GM12872 (cell line): ENCODE data around the gene JARID2.

Experiments
- TF ChIP-seq, protein P1 (sequence below): IDR thresholded peaks from 3 replicates; pipeline ENCODE4 v1.5.1; 2011; ENCODE audit warnings: low read depth, mild to moderate bottlenecking, low read length, moderate library complexity; ENCODE audit not compliant: insufficient read depth

Gene JARID2

GRCh38 chr6:15555101-15556038 lies 309.5 kb downstream of the JARID2 start:
- TF ChIP-seq, protein P1, sequence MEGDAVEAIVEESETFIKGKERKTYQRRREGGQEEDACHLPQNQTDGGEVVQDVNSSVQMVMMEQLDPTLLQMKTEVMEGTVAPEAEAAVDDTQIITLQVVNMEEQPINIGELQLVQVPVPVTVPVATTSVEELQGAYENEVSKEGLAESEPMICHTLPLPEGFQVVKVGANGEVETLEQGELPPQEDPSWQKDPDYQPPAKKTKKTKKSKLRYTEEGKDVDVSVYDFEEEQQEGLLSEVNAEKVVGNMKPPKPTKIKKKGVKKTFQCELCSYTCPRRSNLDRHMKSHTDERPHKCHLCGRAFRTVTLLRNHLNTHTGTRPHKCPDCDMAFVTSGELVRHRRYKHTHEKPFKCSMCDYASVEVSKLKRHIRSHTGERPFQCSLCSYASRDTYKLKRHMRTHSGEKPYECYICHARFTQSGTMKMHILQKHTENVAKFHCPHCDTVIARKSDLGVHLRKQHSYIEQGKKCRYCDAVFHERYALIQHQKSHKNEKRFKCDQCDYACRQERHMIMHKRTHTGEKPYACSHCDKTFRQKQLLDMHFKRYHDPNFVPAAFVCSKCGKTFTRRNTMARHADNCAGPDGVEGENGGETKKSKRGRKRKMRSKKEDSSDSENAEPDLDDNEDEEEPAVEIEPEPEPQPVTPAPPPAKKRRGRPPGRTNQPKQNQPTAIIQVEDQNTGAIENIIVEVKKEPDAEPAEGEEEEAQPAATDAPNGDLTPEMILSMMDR = no peak

- TF ChIP-seq, protein P1 = no peak
Observed at GRCh38 chr6:15556711-15557110, 310.8 kb downstream of the JARID2 start.

GRCh38 chr6:15557174-15557573 lies 311.3 kb downstream of the JARID2 start:
- TF ChIP-seq, protein P1 = no peak

DNA sequence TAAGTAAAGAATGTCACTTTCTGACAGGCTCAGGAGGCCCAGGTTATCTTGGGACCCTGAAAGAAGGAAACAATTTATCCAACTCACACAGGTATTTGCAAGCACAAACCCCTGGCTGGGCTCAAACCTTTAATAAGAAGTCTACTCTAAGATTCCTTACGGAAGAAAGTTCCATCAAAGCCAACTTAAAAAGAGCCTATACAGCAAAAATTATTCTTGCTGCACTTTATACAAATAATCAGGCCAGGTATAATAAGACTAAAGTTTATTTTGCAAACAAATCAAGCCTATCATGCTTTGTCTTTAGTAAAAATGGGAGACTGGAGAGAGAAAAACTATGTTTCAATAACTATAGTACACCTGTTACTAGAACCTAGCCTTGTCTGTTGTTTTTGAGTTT lies 314.8 kb downstream of the JARID2 start:
- TF ChIP-seq, protein P1 = no peak

DNA sequence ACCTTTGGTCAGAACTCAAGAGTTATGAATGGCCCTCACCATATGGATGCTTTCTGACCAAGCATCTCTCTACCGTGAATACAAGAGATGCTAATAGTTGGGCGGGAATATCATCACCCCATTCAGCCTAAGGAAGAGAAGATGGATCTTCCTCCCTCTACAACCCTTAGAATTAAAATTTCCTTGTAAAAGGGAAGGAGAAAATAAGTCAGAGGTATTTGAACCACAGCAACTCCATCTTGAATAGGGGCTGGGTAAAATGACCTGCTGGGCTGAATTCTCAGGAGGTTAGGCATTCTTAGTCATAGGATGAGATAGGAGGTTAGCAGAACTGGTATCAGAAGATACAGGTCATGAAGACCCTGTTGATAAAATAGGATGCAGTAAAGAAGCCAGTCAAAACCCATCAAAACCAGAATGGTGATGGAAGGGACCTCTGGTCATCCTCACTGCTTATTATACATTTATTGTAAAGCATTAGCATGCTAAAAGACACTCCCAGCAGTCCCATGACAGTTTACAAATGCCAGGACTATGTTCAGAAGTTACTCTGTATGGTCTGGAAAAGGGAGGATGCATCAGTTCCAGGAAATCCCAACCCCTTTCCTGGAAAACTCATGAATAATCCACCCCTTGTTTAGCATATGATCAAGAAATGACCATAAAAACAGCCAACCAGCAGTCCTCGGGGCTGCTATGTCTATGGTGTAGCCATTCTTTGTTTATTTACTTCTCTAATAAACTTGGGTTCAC lies 315.8 kb downstream of the JARID2 start:
- TF ChIP-seq, protein P1 = no peak

DNA sequence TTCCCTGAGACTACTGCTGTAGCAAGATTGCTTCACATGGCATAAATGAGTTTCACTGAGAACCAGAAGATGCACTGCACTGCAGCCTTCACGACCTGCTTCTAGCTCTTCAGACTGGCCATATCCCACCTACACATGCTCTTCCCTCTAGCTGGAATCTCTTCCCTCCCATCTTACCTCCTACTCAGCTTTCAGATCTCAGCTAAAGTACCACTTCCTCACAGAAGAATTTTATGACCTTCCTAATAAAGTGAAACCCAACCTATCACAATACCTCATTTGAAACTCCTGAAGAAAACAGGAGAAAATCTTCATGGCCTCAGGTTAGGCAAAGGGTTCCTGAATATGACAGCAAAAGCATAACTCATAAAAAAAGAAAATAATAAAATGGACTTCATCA lies 317.1 kb downstream of the JARID2 start:
- TF ChIP-seq, protein P1 = no peak
